HG03469 (cell line): ENCODE data around the gene PHTF2.

ENCODE experiments used
- ATAC-seq: cut with Tn5 transposase; IDR thresholded peaks from one replicate; pipeline ENCODE4 v1.9.1; 2021; ENCODE audit warnings: mild to moderate bottlenecking, moderate library complexity, moderate number of reproducible peaks; ENCODE audit not compliant: unreplicated experiment

The PHTF2 gene

GRCh38 chr7:77791956-77792355 is 6.6 kb upstream of the PHTF2 start:
- ATAC-seq = no peak

- ATAC-seq = no peak
Measured at GRCh38 chr7:77794000-77794399, 4.6 kb upstream of the PHTF2 start.

GRCh38 chr7:77796109-77796508 is 2.5 kb upstream of the PHTF2 start:
- no peak for ATAC-seq

GRCh38 chr7:77796960-77797359 is 1.6 kb upstream of the PHTF2 start:
- no peak for ATAC-seq

- peak; percentile 3 for ATAC-seq
Measured at GRCh38 chr7:77797734-77798393, 709 bp upstream of the PHTF2 start.

GRCh38 chr7:77799078-77799964 is 748 bp downstream of the PHTF2 start:
- peak; percentile 0 for ATAC-seq

GRCh38 chr7:77800158-77800557 is 1.6 kb downstream of the PHTF2 start:
- ATAC-seq = peak; percentile 22

- ATAC-seq = no peak
Measured at GRCh38 chr7:77800730-77801129, 2.2 kb downstream of the PHTF2 start.

- no peak for ATAC-seq
Measured at GRCh38 chr7:77802557-77803405, 4.2 kb downstream of the PHTF2 start.

- ATAC-seq = no peak
Measured at GRCh38 chr7:77806425-77806824, 7.9 kb downstream of the PHTF2 start.

- ATAC-seq = no peak
Measured at GRCh38 chr7:77808517-77808916, 9.9 kb downstream of the PHTF2 start.

- no peak for ATAC-seq
Measured at GRCh38 chr7:77811516-77812289, 13.1 kb downstream of the PHTF2 start.

- no peak for ATAC-seq
Measured at GRCh38 chr7:77812290-77812685, 13.7 kb downstream of the PHTF2 start.

- no peak for ATAC-seq
Measured at GRCh38 chr7:77813180-77813579, 14.6 kb downstream of the PHTF2 start.

GRCh38 chr7:77819021-77819420 is 20.4 kb downstream of the PHTF2 start:
- ATAC-seq = no peak

GRCh38 chr7:77820967-77821366 is 22.4 kb downstream of the PHTF2 start:
- ATAC-seq = no peak

- no peak for ATAC-seq
Measured at GRCh38 chr7:77822269-77822668, 23.7 kb downstream of the PHTF2 start.

GRCh38 chr7:77823787-77824186 is 25.2 kb downstream of the PHTF2 start:
- no peak for ATAC-seq

GRCh38 chr7:77824636-77825035 is 26.1 kb downstream of the PHTF2 start:
- no peak for ATAC-seq

- ATAC-seq = no peak
Measured at GRCh38 chr7:77825131-77825530, 26.6 kb downstream of the PHTF2 start.

- ATAC-seq = no peak
Measured at GRCh38 chr7:77826300-77826699, 27.7 kb downstream of the PHTF2 start.
